HG02884 (cell line): ENCODE data around the gene SV2C.

ENCODE experiments used
- ATAC-seq: cut with Tn5 transposase; IDR thresholded peaks from one replicate; pipeline ENCODE4 v1.9.1; 2021; ENCODE audit warnings: mild to moderate bottlenecking, moderate library complexity; ENCODE audit not compliant: unreplicated experiment

The SV2C gene

DNA sequence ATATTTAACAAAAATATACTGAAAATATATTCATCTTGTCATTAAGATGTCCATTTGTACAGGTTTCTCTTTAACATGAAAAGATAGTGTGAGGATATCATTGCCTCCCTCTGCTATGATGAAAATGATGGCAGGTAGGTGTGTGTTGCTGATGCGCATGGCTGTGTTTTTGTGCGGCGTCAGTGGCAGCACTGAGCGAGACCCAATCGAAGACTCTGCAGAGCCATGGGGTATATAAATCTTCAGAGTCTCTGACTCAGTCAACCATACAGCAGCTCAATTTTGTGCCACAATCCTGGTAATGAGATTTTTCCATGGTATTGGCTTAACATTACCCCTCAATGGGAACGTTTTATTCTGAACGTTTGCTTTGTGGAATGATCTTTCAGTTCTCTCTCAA is 166.4 kb downstream of the SV2C start:
- no peak for ATAC-seq

DNA sequence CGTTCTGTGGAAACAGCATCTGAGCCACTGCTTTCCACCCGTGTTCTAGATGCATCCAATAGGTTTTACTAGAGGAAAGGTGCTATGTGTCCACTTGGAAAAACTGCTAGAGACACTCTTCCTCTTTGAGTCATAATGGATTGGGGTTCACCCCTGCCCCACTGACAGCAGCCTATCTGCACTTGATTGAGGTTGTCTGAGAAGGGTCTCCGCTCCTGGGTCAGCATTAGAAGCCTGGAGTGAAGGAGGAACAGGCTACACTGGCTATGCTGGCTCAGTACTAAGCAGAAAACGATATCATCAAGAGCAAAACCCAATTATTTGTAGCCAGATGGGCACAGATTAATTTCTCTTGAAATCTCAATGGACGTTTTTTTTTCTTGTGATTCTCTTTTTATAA is 167.3 kb downstream of the SV2C start:
- no peak for ATAC-seq

DNA sequence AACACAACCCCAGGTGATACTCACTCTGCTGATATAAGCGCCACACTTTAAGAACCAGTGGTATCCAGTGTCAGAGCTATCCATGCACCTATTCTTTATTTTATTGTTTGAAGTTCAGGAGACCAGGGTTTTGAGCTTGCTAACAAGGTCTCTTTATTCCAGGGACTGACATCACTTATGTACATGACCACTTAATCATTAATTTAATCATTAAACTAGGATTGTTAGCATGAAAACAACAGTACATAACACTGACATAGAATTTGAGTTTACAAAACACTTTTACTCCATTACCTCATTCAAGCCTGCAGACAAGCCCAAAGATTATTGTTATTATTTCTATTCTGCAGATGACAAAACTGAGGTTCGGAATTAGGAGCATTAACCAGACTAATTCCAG is 168.5 kb downstream of the SV2C start:
- no peak for ATAC-seq

DNA sequence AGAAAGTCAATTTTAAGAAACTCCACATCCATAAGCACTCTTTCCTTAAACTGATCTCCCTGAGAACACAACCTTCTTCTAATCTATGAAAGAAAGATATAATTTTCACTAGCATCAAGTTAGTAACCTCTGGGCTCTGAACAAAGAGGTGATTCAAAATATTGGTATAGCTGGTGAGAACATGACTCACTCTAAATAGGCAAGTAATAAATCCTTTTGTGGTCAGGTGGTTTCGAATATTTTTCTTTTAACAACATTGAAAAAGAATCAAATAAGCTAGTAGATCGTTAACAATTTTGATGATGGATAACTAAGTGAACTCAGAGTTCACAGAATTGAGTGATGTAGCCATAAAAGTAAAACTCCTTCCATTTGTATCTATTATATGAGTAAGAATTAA is 169.3 kb downstream of the SV2C start:
- ATAC-seq = no peak

DNA sequence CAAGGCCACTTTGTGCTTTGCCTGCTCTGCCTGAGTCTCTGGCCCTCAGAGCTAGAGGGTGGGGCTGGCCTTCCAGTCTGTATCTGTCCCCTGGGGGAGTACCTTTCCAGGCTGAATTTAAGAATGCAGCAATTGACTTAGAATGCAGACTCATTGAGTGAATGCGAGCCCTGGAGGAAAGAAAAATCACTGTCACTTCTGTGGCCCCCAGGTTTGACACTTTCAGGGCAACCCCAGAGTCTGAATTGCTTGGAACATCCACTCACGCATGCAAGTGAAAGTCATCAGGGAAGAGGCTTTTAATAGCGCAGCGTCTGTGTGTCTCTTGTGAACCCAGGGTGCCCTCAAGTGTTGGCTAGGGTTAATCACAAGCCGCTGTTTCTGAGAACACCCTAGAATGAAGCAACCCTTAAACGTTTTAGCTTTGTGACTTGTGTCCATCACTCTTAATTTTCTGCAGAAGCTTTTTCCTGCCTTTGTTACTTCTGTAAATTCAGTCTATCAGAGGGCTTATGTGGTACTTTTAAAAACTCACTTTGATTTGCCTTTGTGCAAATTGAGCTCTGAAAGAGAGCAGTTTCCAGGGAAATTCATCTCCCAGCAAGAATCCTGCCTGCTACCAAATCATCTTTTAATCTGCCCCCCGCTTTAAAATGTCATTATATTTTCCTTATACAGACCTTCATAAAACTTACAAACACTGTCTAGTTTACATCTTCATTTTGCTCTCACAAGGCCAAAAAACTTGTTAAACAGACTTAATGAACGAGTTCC is 173.1 kb downstream of the SV2C start:
- ATAC-seq = peak; percentile 73

DNA sequence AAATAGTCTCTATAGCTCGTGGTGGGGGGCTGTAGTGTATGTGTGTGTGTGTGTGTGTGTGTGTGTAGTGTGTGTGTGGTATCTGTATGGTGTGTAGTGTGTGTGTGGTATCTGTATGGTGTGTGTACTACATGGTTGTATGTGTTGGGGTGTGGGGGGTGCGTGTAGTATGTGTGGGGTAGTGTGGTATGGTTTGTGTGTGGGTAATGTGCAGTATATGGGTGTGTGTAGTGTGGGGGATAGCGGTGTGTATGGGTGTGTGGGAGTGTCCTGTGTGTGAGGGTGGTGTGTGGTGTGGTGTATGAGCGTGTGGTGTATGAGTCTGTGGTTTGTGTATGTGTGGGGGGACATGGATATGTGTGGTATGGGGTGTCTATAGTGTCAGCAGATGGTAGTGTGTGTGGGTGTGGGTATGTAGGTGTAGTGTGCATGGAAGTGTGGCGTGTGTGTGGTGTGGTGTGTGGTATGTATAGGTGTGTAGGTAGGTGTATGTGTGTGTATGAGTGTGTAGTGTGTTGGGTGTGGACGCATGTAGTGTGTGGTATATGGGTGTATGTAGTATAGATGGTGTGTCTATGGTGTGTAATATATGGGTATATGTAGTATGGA is 174.1 kb downstream of the SV2C start:
- no peak for ATAC-seq

DNA sequence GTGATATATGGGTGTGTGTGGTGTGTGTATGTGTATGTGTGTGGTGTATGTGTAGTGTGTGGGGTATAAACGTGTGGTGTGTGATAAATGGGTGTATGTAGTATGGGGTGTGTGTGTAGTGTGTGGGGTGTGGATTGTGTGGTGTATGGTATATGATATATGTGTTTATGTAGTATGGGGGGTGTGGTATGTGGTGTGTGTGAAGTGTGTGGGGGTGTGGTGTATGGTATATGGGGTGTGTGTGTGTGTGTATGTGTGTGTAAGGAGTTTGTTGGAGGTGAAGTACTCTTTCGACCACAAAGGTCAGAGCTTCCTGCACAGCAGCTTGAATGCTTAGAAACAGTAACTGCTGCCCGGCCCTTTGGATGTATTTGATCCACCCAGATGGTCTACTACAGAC is 174.7 kb downstream of the SV2C start:
- no peak for ATAC-seq

DNA sequence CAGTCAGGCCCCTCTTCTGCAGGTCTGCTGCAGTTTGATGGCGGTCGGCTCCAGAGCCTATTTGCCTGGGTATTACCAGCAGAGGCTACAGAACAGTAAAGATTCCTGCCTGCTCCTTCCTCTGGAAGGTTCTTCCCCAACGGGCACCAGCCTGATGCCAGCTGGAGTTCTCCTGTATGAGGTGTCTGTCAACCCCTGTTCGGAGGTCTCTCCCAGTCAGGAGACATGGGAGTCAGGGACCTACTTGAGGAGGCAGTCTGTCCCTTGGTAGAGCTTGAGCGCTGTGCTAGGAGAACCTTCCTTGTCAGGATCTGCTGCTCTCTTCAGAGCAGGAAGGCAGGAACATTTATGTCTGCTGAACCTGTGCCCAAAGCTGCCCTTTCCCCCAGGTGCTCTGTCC is 181.5 kb downstream of the SV2C start:
- ATAC-seq = no peak

DNA sequence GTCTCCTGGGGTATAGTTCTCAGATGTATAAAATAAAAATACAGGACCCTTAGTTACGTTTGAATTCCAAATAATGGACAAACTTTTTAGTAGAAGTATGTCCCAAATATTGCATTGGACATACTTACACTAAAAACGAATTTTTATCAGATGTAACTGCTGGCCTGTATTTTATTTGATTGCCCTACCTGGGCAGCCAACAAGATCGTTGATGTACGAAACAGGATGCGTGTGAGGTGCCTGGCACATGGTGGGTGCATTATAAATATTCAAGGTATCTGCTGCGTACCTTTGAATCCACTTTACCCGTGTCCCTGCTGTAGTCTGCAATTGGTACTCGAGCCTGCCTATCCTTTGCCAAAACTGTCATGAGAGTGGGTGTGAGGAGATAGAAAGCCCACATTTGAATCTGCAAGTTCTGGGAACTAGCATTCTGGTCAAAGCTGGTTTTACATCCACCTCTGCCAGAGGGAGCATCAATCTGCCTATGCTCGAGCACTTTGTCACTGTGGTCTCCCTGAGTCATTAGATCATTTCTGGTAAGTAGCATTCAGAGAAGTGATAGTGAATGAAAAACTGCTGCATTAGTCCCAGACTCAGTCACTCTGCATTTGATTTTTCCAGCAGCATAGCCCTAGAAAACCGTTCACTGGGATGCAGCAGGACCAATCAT is 186.2 kb downstream of the SV2C start:
- ATAC-seq = no peak

DNA sequence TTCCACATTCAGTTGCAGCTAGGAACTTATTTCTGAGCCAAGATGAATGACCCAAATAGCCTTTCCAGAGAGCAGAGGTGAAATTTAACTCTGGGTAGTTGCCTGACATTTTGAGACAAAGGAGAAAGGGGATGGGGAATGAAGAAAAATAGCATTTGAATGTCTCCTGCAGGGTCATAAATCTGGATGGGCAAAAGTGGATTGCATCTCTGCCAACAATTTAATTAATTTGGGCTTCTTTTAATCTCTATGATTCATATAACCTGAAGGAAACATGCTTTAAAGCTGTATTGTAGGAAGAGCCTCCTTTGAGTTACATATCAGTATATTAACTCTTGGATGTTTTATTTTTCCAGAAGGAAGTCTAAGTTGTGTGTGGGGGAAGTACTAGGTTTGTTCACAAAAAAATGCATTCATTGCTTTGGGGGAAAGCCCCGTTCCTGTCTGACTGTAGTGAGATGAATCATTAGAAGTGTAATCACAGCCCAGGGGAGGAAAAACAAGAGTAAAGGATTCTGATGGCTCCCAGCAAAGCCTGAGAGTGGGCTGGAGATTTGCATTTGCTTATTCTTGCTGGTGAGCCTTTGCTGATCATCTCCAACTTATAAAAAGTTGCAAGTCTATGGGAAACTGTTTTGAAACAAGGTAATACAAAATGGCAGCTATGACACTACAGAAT is 186.9 kb downstream of the SV2C start:
- ATAC-seq = no peak

DNA sequence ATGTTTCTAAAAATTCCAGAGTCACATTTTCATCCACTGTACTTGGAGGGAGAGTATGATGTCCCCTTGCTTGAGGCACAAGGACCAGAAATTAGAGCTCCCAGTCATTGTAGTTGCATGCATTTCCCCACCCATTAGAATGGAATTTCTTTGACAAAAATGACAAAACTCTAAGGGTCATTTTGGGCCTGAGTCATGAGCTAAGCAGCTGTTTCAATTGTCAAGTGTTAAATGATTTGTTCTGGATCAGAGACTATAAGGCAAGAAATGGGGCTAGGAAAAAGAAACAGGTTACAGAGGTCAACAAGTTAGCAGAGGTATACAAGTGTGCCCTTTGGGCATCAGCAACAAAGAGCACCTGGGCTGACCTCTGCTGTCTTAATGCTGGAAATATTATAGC is 188.7 kb downstream of the SV2C start:
- no peak for ATAC-seq

DNA sequence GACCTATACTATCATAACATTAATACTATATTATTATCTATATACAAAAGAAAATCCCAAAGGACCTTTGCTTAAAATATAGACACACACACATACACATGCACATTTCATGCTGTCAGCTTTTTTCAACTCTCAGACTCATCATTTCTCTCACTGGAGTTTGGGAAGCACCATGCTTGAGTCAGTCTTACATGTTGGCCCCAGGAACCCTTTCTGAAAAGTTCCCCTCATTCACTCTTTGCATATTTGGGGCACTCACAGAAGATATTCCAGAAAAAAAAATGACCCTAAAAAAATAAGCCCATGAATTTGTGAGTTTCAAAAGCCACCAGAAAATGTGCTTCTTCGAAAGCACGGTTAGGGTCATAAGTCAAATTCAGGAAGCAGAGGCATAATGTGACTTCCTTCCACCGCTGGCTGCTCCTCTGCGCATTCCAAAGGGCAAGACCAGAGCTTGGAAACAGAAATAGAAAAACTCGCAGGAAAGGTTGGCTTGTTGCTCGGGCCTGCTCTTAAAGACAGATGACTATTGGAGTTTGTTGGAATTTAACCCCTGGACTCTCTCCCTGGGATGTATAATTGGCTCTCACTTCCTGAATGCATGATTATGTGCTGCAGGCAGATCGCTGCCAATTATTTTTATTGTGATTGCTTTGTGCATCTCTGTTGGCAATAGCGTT is 190.2 kb downstream of the SV2C start:
- ATAC-seq = no peak

DNA sequence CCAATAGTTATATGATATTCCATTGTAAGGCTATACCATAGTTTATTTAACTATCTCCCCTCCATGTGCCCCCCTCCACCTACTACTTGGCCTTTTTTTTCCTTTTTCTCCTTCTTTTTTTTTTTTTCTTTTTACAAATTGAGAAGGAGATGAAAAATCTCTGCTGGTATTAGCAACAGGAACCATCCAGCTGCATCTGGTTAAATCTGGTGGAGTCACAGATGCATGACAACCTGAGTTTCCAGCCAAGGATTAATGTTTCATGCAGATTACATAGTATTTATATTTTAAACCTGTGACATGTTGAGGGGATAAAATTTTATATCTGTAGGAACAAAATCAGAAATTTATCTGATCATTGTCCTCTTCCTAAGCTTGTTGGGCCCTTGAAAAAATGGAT is 191.4 kb downstream of the SV2C start:
- ATAC-seq = no peak

DNA sequence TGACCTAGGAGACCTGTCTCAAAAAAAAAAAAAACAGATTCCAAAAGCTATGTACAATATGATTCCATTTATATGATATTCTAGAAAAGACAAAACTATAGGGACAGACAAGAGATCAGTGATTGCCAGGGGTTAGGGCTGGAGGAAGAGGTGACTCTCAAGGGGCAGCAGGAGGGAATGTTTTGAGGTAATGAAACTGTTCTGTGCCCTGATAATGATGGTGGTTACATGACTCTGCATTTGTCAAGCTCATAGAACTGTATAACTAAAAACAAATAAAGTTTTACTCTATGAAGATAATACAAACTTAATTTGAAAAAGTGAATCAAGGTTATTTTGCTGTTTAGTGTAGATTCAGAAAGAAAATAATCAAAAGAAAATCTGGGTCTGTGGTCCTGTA is 194.6 kb downstream of the SV2C start:
- ATAC-seq = no peak

DNA sequence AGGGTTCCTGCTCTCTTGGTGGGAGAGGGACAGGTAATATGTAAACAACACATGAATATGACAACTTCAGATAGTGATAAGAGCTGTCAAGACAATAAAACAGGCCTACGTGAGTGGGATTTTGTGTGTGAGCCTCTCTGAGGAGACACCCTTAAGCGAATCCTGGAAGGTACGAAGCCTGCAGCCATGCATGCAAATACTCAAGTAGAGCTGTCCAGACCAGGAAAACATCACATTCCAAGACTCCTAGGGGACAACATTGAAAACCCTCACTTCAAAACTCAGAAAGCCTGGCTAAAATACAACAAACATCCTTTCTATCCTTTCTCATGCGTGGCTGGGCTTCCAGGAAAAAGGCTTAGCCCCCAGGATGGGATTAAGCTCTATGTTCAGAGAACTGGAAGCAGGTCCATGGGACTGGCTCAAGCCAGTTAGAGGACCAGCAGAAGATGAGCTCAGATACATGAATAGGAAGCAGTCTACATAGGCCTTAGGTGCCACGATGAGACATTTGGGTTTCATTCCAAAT is 195.1 kb downstream of the SV2C start:
- ATAC-seq = no peak

DNA sequence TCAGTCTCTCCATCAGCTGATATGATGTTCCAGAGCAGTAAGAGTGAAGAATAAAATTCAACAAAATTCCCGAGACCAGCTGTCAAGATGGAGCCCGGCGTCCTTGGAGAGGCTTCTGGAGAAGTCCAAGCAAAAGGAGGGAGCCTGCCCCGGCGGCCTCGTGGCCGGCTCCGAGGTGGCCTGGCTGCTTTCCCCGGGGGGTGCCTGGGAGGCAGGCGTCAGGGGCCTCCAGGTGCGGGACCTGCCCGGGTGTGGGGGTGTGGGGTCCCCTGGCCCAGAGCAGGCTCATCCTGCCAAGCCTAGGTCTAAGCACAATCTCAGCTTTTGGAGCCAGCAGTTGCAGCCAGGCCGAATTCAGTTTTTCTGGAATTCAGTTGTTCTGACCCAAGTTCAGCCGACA is 197.3 kb downstream of the SV2C start:
- no peak for ATAC-seq

DNA sequence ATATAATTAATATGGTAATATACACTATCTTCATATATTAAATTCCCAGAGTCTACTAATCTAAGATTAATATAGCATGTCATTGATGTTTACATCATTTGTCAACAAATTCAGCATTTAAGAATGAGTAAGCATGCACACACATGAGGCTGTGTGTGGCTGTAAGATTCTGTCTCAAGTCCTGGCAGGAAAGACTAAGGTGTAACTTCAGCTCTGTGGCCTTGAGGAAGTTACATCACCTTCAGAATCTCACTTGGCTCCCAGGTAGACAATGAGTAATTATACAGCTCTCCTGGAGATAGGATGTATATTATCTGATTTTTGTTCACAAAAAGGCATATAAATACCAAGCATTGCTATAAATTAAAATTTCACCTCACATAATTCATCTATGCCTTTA is 200.5 kb downstream of the SV2C start:
- no peak for ATAC-seq

DNA sequence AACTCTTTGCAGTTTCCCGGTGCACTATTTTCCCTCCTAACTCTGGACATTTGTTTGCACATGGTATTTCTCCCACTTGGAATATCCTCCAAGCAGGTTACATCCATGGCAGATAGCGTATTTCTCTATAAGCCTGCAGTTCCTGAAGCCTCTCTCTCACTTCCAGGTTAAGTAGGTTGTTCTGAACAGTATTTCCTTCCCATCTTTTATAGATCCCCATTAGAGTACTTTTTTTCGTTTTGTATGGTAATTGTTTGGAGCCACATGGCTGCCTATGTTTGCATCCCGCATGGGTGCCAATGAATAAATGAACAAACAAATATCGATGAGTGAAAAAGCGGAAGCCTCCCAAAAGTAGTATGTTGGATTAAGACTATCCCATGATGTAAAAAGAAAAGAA is 206.5 kb downstream of the SV2C start:
- ATAC-seq = no peak

DNA sequence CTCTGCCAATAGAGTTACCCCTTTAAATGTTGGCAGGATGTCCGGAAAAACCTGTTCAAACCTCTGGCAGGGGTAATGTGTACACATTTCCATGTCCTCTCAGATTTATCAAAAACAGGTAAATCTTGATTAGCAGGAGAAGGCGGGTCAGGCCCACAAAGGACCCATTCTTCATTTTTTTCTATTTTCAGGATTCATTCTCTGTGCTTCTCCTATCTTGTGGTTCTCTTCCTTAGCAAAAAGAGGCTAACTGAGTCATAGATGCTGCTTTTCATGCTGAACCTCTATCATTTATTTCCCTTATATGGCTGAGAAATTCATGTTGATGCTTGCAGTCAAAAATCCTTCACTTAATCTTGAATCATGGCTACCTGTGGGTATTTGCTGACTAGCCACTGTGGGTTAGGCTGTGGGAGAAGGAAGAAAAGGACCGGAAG is 207.2 kb downstream of the SV2C start:
- ATAC-seq = no peak

DNA sequence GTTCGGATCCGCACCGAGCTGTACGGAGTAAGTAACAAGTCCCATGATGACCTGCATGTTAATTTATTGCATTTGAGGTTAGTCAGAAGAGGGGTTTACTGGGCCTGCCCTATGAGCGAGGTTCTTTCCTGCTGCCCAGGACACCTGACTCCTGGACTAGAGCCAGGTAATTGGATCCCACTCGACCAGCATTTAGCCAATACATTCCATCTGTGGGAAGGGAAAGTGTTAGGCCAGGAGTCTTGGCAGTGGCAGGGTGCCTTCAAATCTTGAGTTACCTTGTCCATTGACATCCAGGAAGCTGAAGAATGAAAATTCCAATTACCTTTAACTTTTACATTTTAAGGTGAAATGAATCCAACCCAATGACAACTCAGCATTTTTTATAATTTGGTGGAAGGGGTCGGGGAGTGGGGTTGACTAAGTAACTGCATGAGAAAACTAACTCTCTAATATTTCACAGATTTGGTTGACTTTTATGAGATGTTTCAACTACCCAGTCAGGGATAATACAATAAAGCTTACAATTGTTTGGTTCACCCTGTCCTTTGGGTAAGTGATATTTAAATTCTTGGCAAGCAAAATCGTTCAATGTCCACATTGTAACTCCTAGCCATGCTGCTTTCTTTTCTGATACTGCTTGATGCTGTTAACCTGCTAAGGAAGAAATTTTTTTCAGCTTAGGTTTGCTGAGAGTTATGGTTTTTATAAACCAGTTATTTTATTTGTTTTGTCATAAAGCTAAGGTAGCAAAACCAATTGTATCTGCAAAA is 208.3 kb downstream of the SV2C start:
- ATAC-seq = no peak
